GM12874 (cell line): Measurements from ENCODE around the gene TSPAN2.

Experiments
- CTCF ChIP-seq: IDR thresholded peaks from 2 replicates; pipeline ENCODE4 v1.5.1; 2011; ENCODE audit warnings: low read depth, mild to moderate bottlenecking, control low read depth, low read length, moderate library complexity; ENCODE audit not compliant: insufficient read depth

Gene TSPAN2

GRCh38 chr1:115012006-115012405, 77.3 kb downstream of the TSPAN2 start:
- no peak for TF ChIP-seq CTCF

DNA sequence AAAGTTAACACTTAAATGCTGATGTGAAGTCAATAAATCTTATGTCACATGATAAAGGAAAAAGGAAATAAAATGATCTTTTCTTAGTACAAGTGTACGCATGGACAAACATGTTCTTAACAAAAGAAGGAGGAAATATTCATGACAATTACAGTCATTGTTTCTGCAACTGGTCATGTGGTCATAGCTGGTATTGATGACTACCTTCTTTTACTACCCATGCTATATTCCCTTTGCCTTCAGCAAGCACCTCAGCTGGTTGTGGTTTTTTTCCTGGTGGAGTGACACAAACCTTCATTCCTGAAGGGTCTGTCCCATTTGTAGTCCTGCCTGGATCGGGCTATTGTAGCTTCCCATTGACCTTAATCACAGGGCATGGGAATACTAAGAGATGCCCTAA, 83.1 kb downstream of the TSPAN2 start:
- no peak for TF ChIP-seq CTCF
